ENCODE measurements around the gene PGGT1B. TPM values are rescaled to one million over a fixed set of nuclear protein-coding genes. Genes with fewer than 3 reads are reported as not detected.

Gene PGGT1B
- total and polyA plus RNA-seq, 7 donors: 5.4 to 18.3 (median 11.4) TPM

DNA sequence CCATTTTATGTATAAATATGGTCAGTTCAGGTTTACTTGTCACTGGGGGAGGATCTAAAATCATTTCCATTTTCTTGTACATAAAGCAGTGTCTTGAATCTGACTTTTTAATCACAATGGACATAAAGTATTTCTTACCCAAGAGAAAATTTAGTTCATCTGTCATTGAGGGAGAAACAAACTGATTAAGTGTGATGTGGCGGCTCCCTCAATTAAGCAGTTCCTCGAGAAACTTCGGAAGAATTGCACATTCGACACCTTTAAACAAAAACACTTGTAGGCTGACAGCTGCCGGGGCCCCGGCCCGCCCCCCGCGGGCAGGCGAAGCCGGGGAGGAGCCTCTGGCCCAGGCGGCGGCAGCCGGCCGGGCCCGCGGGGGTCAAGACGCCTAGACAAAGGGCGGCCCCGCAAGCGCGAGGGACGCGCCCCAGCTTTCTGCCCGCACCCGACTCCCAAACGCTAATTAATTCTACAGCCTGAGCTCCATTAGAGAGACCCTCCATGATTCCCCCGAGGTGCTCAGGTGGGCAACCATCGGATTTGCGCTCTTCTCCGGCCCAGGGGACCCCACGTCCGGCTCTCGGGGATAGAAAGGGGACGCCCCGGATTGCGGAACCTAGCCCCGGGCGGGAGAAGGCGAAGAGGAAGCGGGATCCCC is 93.7 kb downstream of the PGGT1B start:
- 1 to 2% methylated on average over 41 of the region's 41 CpGs for WGBS, 2 donors
- no peak for DNase-seq
- Histone ChIP-seq H3K9me3 (no peaks in the 10 kb centered on the region), H3K36me3 (no peaks in the 10 kb centered on the region), H3K4me3 (peak overlapping the region; percentile 57 to 76 (median 70)), H3K27ac (peak overlapping the region in 3 of 4 donors; percentile 45 to 63 (median 48)), H3K27me3 (peaks cover 13 to 86% (median 39%) of the 10 kb centered on the region in 3 donors), H3K4me1 (peaks cover 0 to 27% (median 21%) of the 10 kb centered on the region in 4 donors)
- intact Hi-C loops (cut with DNase I): no loop called here
- TF ChIP-seq POLR2AphosphoS5 (IDR thresholded peaks at IDR 0.05) (no peak), EP300 (IDR thresholded peaks at IDR 0.05) (no peak), POLR2A (IDR thresholded peaks at IDR 0.05) (no peak)
- TF ChIP-seq, protein P1, sequence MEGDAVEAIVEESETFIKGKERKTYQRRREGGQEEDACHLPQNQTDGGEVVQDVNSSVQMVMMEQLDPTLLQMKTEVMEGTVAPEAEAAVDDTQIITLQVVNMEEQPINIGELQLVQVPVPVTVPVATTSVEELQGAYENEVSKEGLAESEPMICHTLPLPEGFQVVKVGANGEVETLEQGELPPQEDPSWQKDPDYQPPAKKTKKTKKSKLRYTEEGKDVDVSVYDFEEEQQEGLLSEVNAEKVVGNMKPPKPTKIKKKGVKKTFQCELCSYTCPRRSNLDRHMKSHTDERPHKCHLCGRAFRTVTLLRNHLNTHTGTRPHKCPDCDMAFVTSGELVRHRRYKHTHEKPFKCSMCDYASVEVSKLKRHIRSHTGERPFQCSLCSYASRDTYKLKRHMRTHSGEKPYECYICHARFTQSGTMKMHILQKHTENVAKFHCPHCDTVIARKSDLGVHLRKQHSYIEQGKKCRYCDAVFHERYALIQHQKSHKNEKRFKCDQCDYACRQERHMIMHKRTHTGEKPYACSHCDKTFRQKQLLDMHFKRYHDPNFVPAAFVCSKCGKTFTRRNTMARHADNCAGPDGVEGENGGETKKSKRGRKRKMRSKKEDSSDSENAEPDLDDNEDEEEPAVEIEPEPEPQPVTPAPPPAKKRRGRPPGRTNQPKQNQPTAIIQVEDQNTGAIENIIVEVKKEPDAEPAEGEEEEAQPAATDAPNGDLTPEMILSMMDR (IDR thresholded peaks at IDR 0.05): no peak

DNA sequence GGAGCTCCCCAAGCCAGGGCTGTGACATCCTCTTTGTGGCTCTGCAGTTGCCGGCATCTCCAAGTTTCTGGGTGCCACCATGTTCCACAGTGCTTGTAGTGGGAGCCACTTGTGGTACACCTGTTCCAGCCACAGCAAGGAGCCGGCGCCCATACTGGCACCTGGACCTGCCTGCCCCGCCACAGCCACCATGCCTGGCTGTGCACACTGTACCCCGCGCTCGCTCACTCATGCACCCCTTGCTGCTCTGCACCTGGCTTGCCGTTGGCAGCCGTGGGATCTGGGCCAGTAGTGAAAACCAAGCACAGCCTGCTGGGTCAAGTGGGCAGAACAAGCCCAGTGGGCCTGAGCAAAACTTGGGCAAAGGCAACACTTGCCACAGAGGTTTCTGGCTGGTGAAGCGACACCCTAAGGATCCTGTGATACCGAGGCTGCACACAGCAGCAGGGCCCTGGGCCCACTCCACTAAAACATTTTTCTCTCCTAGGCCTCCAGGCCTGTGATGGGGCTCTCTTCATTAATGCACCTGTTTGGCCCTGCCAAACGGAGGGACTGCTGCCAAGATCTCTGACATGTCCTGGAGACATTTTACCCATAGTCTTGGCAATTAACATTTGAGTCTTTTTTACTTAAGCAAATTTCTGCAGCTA is 95.8 kb downstream of the PGGT1B start:
- H3K9me3 ChIP-seq: no peaks in the 10 kb centered on the region

DNA sequence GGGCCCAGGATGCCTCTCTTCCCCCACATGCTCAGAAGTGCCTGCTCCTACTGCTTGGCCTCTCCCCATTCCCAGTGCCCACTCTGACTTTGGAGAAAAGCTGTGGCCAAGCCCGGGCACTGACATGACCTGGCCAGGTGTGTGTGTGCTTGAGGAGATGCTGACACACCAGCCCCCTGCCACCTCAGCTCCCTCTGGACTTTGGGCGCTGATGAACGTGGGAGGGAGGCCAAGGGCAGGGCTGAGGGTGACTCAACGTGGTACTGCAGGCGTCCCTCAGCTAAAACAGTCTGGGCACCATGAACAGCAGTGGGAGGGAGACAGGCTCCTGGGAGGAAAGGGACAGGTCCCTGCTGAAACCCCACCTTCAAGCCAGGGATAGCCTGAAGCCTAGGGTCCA is 96.9 kb downstream of the PGGT1B start:
- no peaks in the 10 kb centered on the region for H3K36me3 ChIP-seq
- no peak overlapping the region for H3K27ac ChIP-seq
- no peak overlapping the region for H3K4me3 ChIP-seq
- TF ChIP-seq POLR2A (IDR thresholded peaks at IDR 0.05): no peak
- no peak for TF ChIP-seq POLR2AphosphoS5 (IDR thresholded peaks at IDR 0.05)
- no peak for TF ChIP-seq EP300 (IDR thresholded peaks at IDR 0.05)
- TF ChIP-seq, protein P1 (IDR thresholded peaks at IDR 0.05): no peak
- peaks cover 12 to 77% (median 42%) of the 10 kb centered on the region in 3 donors for H3K27me3 ChIP-seq
- 93 to 94% methylated on average over 5 of the region's 5 CpGs for WGBS, 2 donors
- H3K9me3 ChIP-seq: no peaks in the 10 kb centered on the region
- intact Hi-C loops (cut with DNase I): no loop called here
- no peak for DNase-seq
- H3K4me1 ChIP-seq: peaks cover 0 to 23% (median 19%) of the 10 kb centered on the region in 4 donors

More for the DNA sequence above, 95.8 kb downstream of the PGGT1B start:
- Histone ChIP-seq H3K4me1 (peaks cover 0 to 27% (median 21%) of the 10 kb centered on the region in 4 donors), H3K27me3 (peaks cover 13 to 87% (median 42%) of the 10 kb centered on the region in 3 donors), H3K36me3 (no peaks in the 10 kb centered on the region), H3K4me3 (no peak overlapping the region), H3K27ac (no peak overlapping the region)
- WGBS, 2 donors: 96 to 98% methylated on average over 12 of the region's 12 CpGs
- DNase-seq: no peak
- TF ChIP-seq EP300 (IDR thresholded peaks at IDR 0.05) (no peak), POLR2A (IDR thresholded peaks at IDR 0.05) (no peak), POLR2AphosphoS5 (IDR thresholded peaks at IDR 0.05) (no peak)
- TF ChIP-seq, protein P1 (IDR thresholded peaks at IDR 0.05): no peak
- intact Hi-C loops (cut with DNase I): no loop called here

DNA sequence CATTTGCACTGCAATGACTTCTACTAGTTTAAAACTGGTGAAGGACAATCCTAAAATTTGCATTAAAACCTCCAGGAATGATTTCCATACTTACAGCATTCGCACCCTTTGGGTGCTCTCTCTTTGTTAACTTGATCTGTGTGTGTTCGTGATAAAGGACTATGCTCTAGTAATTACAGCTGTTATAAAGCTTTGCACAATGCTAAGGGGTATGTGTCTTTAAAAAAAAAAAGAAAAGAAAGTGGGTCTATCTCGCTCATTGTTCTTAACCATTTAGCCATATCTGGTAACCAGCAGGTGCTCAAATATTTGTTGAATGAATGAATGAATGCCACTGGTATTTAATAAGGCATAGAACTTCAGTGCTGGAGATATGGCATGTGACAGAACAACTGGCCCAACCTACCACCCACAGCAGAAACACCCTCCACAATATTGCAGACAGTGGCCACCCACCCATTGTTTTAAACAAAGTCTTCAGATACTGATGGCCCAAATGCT is 101.7 kb downstream of the PGGT1B start:
- H3K27ac ChIP-seq: no peak overlapping the region
- TF ChIP-seq, protein P1 (IDR thresholded peaks at IDR 0.05): no peak
- no peak overlapping the region for H3K4me3 ChIP-seq
- no peaks in the 10 kb centered on the region for H3K4me1 ChIP-seq
- intact Hi-C loops (cut with DNase I): no loop called here
- H3K9me3 ChIP-seq: no peaks in the 10 kb centered on the region
- peaks cover 0 to 36% (median 20%) of the 10 kb centered on the region in 3 donors for H3K27me3 ChIP-seq
- 84 to 88% methylated on average over 3 of the region's 3 CpGs for WGBS, 2 donors
- no peaks in the 10 kb centered on the region for H3K36me3 ChIP-seq
- no peak for DNase-seq

Small RNA genes within 50 kb of the gene (small RNA-seq; reads per million reads assigned to genes)
- gene HMGN1P15: 0 to 0.65 (median 0) reads per million in 3 donors

Other genes starting within 250 kb of the PGGT1B start
- gene TRIM36, start 93.0 kb downstream of the PGGT1B start, total RNA-seq: 1 to 10 TPM in 2 of 4 donors, under 1 TPM in 1, not detected in 1; 0.66 to 1.4 (median 1.1) TPM
- 10 to 100 TPM in 2 of 3 donors, 1 to 10 TPM in 1; 5.0 to 18.0 (median 11.6) TPM for gene TRIM36, start 93.0 kb downstream of the PGGT1B start, polyA plus RNA-seq
- 10 to 100 TPM in 3 of 4 donors, 1 to 10 TPM in 1; 4.6 to 19.4 (median 12.6) TPM for gene CCDC112, start 33.8 kb upstream of the PGGT1B start, total RNA-seq
- 1 to 10 TPM; 5.8 to 9.6 (median 7.9) TPM for gene CCDC112, start 33.8 kb upstream of the PGGT1B start, polyA plus RNA-seq

Measured in sigmoid colon (tissue), 7 donors.